BJ (cell line): ENCODE results near the gene MSH3. TPM values are rescaled to one million over a fixed set of nuclear protein-coding genes. Genes with fewer than 3 reads are reported as not detected.

Experiments
- CTCF ChIA-PET: fragments of 350-600 bp; formaldehyde crosslinking; extraction: SDS; loops from one replicate; lab custom pipeline; 2021; ENCODE audit warnings: antibody characterized with exemption, inconsistent platforms; lab: Yijun Ruan, JAX
- POLR2A ChIA-PET: fragments of 300-600 bp; sonication (Branson Sonifier 250); formaldehyde crosslinking; extraction: SDS; loops from one replicate; lab custom pipeline; 2021; ENCODE audit warnings: antibody characterized with exemption; lab: Charles Lee
- DNase-seq: peaks from one replicate; pipeline ENCODE4 v3.0.0-alpha.2; 2011; ENCODE audit warnings: low read depth
- H3K27me3 ChIP-seq: 2 replicates; pipeline ENCODE4 v1.6.0; 2011; ENCODE audit warnings: low read length; ENCODE audit not compliant: control insufficient read depth, insufficient read depth
- H3K36me3 ChIP-seq: 2 replicates; pipeline ENCODE4 v1.5.1; 2011; ENCODE audit warnings: low read length; ENCODE audit not compliant: control insufficient read depth, insufficient read depth
- H3K4me3 ChIP-seq: 2 replicates; pipeline ENCODE4 v1.5.1; 2011; ENCODE audit warnings: low read depth, mild to moderate bottlenecking, control low read depth, low read length
- polyA plus RNA-seq: library from polyadenylated mRNA; depleted of rRNA; stranded (reverse); fragments of >200 nt; gene quantifications from 2 replicates; pipeline ENCODE4 v1.2.3, GENCODE V29; 2011
- TF ChIP-seq, protein P1 (sequence below): IDR thresholded peaks from 2 replicates; pipeline ENCODE4 v1.5.1; 2011; ENCODE audit warnings: low read depth, mild to moderate bottlenecking, control low read depth, inconsistent platforms, low read length, moderate library complexity; ENCODE audit not compliant: insufficient read depth

The MSH3 gene
- polyA plus RNA-seq, 1 experiment = 4.0 TPM

DNA sequence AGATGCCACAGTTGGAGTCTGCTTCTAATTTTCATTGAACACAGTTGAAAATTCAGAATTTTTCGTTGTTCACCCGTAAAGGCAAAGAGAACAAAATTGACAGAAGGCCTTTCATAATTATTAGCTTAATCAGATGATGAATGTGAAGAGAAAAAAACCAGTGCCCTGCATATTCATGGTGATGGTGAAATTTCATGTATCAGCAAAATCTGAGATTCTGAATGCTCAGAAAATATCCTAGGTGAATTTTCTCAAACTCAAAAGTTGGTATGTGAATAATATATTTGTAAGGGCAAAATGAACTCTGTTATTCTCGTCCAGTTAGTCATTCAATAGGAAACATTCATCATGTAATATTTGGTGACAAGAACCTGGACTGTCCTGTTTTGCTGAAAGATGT is 136.2 kb downstream of the MSH3 start:
- Histone ChIP-seq H3K27me3 (no peaks in the 10 kb centered on the region), H3K36me3 (no peaks in the 10 kb centered on the region), H3K4me3 (no peak overlapping the region)
- TF ChIP-seq, protein P1, sequence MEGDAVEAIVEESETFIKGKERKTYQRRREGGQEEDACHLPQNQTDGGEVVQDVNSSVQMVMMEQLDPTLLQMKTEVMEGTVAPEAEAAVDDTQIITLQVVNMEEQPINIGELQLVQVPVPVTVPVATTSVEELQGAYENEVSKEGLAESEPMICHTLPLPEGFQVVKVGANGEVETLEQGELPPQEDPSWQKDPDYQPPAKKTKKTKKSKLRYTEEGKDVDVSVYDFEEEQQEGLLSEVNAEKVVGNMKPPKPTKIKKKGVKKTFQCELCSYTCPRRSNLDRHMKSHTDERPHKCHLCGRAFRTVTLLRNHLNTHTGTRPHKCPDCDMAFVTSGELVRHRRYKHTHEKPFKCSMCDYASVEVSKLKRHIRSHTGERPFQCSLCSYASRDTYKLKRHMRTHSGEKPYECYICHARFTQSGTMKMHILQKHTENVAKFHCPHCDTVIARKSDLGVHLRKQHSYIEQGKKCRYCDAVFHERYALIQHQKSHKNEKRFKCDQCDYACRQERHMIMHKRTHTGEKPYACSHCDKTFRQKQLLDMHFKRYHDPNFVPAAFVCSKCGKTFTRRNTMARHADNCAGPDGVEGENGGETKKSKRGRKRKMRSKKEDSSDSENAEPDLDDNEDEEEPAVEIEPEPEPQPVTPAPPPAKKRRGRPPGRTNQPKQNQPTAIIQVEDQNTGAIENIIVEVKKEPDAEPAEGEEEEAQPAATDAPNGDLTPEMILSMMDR = no peak
- POLR2A ChIA-PET = no interaction called here
- no peak for DNase-seq
- CTCF ChIA-PET = no interaction called here

DNA sequence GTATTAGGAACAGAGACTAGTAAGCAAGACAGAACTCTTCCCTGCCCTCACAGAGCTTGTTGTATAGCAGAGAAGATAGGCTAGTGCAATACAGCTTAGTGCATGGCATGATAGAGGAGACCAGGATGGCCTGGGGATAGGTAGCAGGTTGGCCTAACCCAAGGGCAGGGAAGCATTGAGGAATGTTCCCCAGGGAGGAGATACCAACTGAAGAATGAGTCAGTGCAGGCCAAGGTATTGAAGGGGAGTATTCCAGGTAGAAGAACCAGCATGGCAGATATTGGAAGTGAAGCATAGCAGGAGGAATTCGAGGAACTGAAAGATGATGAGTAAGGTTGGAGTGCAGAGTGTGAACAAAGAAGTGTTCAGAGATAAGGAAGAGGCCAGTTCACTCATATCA is 138.9 kb downstream of the MSH3 start:
- CTCF ChIA-PET = interaction anchor here (0.6 kb wide), 1 partner anchor 936 kb away, joined by 3 read pairs; no protein-coding TSS in a partner anchor
- peaks cover 3% of the 10 kb centered on the region; the same call in 1 of the 2 replicates for H3K36me3 ChIP-seq
- TF ChIP-seq, protein P1 = no peak

DNA sequence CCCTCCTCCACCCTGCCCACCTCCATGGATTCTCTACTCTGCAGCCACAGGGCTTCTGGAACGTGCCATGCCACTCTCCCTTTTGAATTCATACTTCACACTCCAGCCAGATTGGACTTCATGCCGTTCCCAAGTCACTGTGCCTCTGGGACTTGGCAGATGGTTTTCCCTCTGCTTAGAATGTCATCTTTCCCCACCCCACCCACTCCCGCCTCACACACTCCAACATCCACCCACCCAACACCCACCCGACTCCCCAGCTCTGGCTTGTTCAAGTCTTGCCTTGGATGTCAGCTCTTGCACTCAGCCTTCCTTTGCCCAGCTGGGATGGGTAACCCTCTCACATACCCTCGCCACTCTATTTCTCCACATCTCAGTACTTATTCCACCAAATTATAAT is 142.4 kb downstream of the MSH3 start:
- no peak for DNase-seq
- TF ChIP-seq, protein P1 = no peak
- Histone ChIP-seq H3K27me3 (no peaks in the 10 kb centered on the region), H3K4me3 (no peak overlapping the region), H3K36me3 (peaks cover 3% of the 10 kb centered on the region; the same call in 1 of the 2 replicates)
- ChIA-PET CTCF (no interaction called here), POLR2A (no interaction called here)

More for the DNA sequence above, 138.9 kb downstream of the MSH3 start:
- no peak for DNase-seq
- Histone ChIP-seq H3K4me3 (no peak overlapping the region), H3K27me3 (no peaks in the 10 kb centered on the region)
- POLR2A ChIA-PET = no interaction called here

DNA sequence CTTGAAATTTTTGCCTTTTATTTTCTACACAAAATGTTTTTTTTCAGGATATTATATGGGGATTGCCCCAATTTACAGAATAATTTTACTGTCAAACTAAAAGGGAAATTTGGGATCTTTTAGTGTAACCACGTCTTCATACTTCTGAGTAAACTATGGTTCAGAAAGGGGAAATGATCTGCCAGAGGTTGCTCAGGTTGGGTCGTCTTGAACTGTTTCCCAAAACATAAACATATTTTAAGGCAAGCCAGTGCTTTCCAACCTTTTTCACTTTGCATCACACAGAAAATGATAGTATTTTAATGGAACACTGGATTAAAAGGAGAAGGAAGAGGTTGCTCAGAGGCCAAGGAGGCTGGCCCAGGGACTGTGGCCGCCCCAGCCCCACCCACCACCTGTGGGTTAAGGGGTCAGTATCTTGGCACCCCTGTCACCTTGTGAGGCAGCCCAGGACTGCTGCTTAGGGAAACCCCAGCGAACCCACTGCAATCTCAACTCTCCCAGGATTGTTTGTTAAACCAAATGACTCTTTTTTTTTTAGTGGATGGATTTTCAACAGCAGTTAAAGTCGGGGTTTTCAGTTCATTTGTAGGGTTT is 143.1 kb downstream of the MSH3 start:
- DNase-seq = no peak

DNA sequence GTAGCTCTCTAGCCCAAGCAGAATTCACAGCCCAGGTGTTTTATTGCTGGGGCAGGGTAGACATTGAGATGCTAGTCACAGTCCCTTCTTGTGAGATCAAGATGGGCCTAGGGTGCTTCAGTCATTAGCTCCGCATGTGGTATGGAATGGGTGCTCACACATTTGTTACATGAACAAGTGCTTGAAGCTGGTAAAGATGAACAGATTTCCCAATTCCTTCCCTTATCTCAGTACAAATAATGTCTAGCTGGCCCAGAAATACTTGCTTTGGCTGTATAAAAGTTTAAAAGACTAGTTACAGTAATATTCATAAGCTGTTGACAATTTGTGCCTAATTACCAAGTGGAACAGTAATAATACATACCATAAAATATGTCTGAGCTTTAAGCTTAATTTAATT is 143.7 kb downstream of the MSH3 start:
- Histone ChIP-seq H3K36me3 (peaks cover 3% of the 10 kb centered on the region; the same call in 1 of the 2 replicates), H3K27me3 (no peaks in the 10 kb centered on the region), H3K4me3 (no peak overlapping the region)
- DNase-seq = no peak
- POLR2A ChIA-PET = no interaction called here
- TF ChIP-seq, protein P1 = no peak
- CTCF ChIA-PET = interaction anchor here (1.3 kb wide), 1 partner anchor 10 kb away, joined by 3 read pairs; no protein-coding TSS in a partner anchor

More for the DNA sequence above, 143.1 kb downstream of the MSH3 start:
- Histone ChIP-seq H3K4me3 (no peak overlapping the region), H3K36me3 (peaks cover 3% of the 10 kb centered on the region; the same call in 1 of the 2 replicates), H3K27me3 (no peaks in the 10 kb centered on the region)
- ChIA-PET CTCF (no interaction called here), POLR2A (no interaction called here)
- TF ChIP-seq, protein P1 = no peak
